ENCODE results near the gene SUMO1.

DNA sequence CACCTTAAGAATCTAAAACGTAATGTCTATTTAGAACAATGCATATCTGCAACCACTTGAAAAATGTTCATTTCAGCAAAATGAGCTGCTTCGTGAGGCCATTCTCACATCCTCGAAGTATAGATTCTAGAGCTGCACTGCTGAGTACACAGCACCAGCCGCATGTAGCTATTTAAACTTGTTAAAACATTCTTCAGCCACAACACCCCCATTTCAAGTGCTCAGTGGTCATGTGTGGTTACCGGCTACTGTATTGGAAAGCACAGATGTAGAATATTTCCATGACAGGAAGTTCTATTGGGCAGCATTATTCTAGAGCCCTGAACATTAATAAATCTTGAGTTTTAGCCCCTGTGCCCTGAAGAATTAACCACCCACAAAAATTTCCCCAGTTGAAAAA, 35.0 kb downstream of the SUMO1 start:
- TF ChIP-seq POLR2A (IDR thresholded peaks at IDR 0.05) (no peak), POLR2AphosphoS5 (IDR thresholded peaks at IDR 0.05) (no peak)
- TF ChIP-seq, protein P1, sequence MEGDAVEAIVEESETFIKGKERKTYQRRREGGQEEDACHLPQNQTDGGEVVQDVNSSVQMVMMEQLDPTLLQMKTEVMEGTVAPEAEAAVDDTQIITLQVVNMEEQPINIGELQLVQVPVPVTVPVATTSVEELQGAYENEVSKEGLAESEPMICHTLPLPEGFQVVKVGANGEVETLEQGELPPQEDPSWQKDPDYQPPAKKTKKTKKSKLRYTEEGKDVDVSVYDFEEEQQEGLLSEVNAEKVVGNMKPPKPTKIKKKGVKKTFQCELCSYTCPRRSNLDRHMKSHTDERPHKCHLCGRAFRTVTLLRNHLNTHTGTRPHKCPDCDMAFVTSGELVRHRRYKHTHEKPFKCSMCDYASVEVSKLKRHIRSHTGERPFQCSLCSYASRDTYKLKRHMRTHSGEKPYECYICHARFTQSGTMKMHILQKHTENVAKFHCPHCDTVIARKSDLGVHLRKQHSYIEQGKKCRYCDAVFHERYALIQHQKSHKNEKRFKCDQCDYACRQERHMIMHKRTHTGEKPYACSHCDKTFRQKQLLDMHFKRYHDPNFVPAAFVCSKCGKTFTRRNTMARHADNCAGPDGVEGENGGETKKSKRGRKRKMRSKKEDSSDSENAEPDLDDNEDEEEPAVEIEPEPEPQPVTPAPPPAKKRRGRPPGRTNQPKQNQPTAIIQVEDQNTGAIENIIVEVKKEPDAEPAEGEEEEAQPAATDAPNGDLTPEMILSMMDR (IDR thresholded peaks at IDR 0.05): no peak

Data from breast epithelium (tissue), 3 donors.